GM18507 (cell line): ENCODE results near the gene RAB42.
A peak's percentile ranks its signal among the peaks of the same experiment; 100 is the strongest.
"Not testable (repeated sequence)": the region's sequence is repeated elsewhere in the genome, so short reads cannot be mapped to it uniquely, and the experiment has no call there.

ENCODE experiments used
- DNase-seq: peaks from one replicate; pipeline ENCODE4 v3.0.0; 2011; ENCODE audit warnings: low read depth; ENCODE audit not compliant: insufficient read length; ENCODE audit errors: extremely low spot score
- FAIRE-seq: peaks from 2 replicates; lab custom pipeline; 2011; peaks lifted over from hg19 to GRCh38; lab: Jason Lieb, UNC

RAB42 gene

GRCh38 chr1:28581531-28582247 lies 10.4 kb upstream of the RAB42 start:
- DNase-seq (peak; percentile 93), FAIRE-seq (peak; percentile 77)

- no peak for FAIRE-seq
- no peak for DNase-seq
Observed at GRCh38 chr1:28582248-28582615, 9.8 kb upstream of the RAB42 start.

GRCh38 chr1:28586585-28587391 lies 5.3 kb upstream of the RAB42 start:
- FAIRE-seq: peak; percentile 91
- not testable (repeated sequence) for DNase-seq

- no peak for FAIRE-seq
- no peak for DNase-seq
Observed at GRCh38 chr1:28592321-28593071, 431 bp downstream of the RAB42 start.

DNA sequence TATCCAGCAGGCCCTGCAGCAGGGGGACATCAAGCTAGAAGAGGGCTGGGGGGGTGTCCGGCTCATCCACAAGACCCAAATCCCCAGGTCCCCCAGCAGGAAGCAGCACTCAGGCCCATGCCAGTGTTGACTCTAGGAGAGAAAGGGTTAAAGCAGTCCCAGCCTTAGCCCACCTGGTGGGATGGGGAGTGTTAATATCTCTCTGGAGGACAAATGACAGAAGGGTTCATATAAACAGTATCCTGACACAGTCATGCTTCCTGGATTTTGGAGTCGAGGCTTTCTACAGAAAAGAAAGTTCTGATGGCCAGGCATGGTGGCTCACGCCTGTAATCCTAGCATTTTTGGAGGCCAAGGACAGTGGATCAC lies 1.9 kb downstream of the RAB42 start:
- FAIRE-seq, DNase-seq: not testable (repeated sequence)

GRCh38 chr1:28594686-28595411 lies 2.8 kb downstream of the RAB42 start:
- DNase-seq, FAIRE-seq: not testable (repeated sequence)

DNA sequence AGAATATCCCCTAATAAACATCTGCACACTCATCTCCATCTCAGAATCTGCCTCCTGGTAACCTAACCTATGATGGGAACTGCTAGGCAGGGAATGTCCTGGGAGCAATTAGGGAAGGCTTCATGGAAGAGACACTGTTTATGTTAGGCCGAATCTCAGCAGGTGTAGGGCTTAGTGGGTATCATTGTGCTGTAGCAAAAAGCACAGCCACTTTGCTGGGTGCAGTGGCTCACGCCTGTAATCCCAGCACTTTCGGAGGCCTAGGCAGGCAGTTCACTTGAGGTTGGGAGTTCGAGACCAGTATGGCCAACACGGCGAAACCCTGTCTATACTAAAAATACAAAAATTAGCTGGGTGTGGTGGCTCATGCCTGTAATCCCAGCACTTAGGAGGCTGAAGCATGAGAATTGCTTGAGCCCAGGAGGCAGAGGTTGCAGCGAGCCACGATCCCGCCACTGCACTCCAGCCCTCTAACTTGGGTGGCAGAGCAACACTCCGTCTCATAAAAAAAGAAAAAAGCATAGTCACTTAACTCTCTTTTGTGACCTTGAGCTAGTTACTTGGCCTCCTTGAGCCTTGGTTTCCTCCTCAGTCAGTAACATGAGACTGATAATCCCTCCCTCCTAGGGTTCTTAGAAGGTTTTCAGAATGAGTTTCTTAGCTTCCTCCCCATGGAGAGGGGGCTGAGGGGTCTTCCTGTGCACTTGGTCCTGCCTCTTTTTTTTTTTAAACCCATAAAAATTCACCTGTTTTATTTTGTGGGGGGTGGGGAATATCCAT lies 3.5 kb downstream of the RAB42 start:
- FAIRE-seq (no peak), DNase-seq (no peak)

DNA sequence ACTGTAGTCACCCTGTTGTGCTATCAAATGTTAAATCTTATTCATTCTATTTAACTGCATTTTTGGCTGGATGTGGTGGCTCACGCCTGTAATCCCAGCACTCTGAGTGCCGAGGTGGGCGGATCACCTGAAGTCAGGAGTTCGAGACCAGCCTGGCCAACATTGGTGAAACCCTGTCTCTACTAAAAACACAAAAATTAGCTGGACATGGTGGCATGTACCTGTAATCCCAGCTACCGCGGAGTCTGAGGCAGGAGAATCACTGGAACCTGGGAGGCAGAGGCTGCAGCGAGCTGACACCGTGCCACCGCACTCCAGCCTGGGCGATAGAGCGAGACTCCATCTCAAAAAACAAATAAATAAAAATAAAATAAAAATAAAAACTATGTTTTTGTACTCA lies 4.2 kb downstream of the RAB42 start:
- FAIRE-seq, DNase-seq: not testable (repeated sequence)

GRCh38 chr1:28601696-28602095 lies 9.6 kb downstream of the RAB42 start:
- FAIRE-seq: peak; percentile 62
- DNase-seq: no peak

- FAIRE-seq (peak; percentile 83), DNase-seq (no peak)
Observed at GRCh38 chr1:28602536-28603439, 10.7 kb downstream of the RAB42 start.

- FAIRE-seq (no peak), DNase-seq (no peak)
Observed at GRCh38 chr1:28604411-28604810, 12.3 kb downstream of the RAB42 start.

- FAIRE-seq (no peak), DNase-seq (no peak)
Observed at GRCh38 chr1:28604962-28605361, 12.9 kb downstream of the RAB42 start.

GRCh38 chr1:28606771-28607170 lies 14.7 kb downstream of the RAB42 start:
- FAIRE-seq: no peak

DNA sequence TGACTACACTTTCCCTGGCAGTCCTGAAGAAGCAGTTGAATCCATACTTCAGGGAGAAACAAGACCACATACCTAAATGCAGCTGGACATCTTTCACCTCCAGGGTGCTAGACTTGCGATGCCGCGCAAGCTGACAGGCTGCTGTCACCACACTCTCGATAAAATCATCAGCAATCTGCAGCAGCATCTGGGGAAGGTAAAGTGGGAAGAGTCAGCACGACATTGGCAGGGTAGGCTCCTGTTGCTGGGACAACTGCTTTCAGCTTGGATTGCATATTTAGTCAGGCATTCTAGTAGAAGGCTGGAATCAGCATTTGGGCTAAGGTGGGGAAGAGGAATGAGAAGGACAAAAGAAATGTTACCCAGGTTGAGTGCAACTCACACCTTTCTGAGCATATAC lies 21.1 kb downstream of the RAB42 start:
- FAIRE-seq (no peak), DNase-seq (no peak)

More at GRCh38 chr1:28606771-28607170, 14.7 kb downstream of the RAB42 start:
- no peak for DNase-seq

DNA sequence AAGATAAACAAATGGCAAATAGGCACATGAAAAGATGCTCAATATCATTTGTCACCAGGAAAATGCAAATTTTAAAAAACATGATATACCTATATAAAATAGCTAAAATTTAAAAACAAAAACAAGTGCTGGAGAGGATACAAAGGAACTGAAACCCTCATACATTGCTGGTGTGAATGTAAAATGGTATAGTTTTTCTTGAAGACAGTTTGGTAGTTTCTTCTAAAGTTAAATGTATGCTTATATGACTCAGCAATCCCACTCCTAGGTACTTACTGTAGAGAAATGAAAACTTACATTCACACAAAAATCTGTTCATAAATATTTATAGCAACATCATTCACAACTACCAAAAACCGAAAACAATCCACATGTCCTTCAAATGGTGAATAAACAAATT lies 39.6 kb downstream of the RAB42 start:
- no peak for DNase-seq

GRCh38 chr1:28632560-28632959 lies 40.5 kb downstream of the RAB42 start:
- FAIRE-seq (no peak), DNase-seq (no peak)

More for the DNA sequence above, 39.6 kb downstream of the RAB42 start:
- peak; percentile 74 for FAIRE-seq

DNA sequence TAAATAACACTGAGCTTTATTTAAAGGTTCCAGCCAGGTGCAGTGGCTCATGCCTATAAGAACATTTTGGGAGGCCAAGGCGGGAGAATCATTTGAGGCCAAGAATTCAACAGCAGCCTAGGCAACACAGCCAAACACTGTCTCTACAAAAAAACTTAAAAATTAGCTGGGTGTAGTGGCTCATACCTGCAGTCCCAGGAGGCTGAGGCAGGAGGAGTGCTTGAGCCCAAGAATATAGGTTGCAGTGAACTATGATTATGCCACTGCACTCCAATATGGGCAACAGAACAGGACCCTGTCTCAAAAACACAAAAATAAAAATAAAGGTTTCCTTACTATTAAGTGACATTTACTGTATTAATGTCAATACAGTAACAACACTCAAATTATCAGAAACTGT lies 48.7 kb downstream of the RAB42 start:
- FAIRE-seq: peak; percentile 35
- no peak for DNase-seq
